GM12878 (cell line): ENCODE measurements around the gene EIF2D.

Experiments
- EZH2 ChIP-seq: IDR thresholded peaks from 2 replicates; pipeline ENCODE4 v1.6.1; 2012; ENCODE audit warnings: low read depth, mild to moderate bottlenecking, control low read depth, inconsistent platforms, low read length, borderline replicate concordance; ENCODE audit not compliant: control insufficient read depth
- MAX ChIP-seq: IDR thresholded peaks from 2 replicates; pipeline ENCODE4 v1.6.1; 2012; ENCODE audit warnings: low read depth, low read length, improper control_type of control experiment
- POLR2AphosphoS5 ChIP-seq: IDR thresholded peaks from 2 replicates; pipeline ENCODE4 v1.6.1; 2011; ENCODE audit warnings: mild to moderate bottlenecking, low read length, inconsistent platforms
- SIX5 ChIP-seq: IDR thresholded peaks from 2 replicates; pipeline ENCODE4 v1.6.1; 2011; ENCODE audit warnings: mild to moderate bottlenecking, low read depth, low read length, moderate library complexity; ENCODE audit not compliant: severe bottlenecking
- SREBF2 ChIP-seq: IDR thresholded peaks from 2 replicates; pipeline ENCODE4 v1.6.1; 2012; ENCODE audit warnings: mild to moderate bottlenecking, low read length

- no peak for TF ChIP-seq EZH2
- no peak for TF ChIP-seq POLR2AphosphoS5
- no peak for TF ChIP-seq SIX5
- TF ChIP-seq MAX, result no peak
- no peak for TF ChIP-seq SREBF2
Measured at GRCh38 chr1:206578978-206579374, 33.3 kb downstream of the EIF2D start.
